ENCODE results near the gene CLIP3.

DNA sequence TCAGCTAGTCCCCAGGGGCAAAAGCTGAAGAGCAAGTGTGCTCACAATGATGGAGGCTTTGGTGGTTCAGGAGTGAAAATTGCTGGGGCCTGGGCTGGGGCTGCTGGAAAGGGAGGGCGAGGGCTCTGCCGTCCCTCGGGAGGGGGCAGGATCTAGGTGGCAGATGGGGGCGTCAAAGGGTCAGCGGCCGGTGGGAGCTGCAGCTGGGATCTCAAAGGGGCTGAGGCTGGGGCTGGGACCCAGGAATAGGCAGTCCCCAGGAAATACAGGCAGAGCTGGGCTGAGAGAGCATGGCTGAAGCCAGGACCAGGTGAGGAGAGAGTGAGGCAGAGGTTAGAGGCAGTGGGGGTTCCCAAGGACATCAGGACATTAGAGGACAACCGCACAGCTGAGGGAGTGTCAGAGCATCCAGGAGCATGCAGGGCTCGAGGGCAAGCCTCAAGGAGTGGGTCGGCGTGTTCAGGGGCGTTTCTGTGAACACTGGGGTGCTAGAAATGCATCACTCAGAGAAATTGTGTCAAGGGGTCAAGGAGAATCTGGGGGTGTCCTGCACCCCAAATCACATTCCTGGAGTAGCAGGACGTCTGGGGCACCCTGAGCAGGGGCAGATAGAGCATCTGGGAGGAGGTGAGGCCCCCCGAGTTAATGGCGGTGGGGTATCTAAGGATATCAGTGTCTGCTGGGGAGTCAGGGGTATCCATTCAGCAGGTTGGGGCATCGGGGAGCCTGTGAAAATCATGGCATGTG lies 22.9 kb downstream of the CLIP3 start:
- TF ChIP-seq EZH2 (IDR thresholded peaks at IDR 0.05), result no peak
- TF ChIP-seq, protein P1, sequence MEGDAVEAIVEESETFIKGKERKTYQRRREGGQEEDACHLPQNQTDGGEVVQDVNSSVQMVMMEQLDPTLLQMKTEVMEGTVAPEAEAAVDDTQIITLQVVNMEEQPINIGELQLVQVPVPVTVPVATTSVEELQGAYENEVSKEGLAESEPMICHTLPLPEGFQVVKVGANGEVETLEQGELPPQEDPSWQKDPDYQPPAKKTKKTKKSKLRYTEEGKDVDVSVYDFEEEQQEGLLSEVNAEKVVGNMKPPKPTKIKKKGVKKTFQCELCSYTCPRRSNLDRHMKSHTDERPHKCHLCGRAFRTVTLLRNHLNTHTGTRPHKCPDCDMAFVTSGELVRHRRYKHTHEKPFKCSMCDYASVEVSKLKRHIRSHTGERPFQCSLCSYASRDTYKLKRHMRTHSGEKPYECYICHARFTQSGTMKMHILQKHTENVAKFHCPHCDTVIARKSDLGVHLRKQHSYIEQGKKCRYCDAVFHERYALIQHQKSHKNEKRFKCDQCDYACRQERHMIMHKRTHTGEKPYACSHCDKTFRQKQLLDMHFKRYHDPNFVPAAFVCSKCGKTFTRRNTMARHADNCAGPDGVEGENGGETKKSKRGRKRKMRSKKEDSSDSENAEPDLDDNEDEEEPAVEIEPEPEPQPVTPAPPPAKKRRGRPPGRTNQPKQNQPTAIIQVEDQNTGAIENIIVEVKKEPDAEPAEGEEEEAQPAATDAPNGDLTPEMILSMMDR (IDR thresholded peaks at IDR 0.05), result no peak
- no peak for TF ChIP-seq EZH2phosphoT487 (IDR thresholded peaks at IDR 0.05)

Measured in neural progenitor cell (in vitro differentiated cells).